ENCODE data around the gene ETV7.
A peak's percentile ranks its signal among the peaks of the same experiment; 100 is the strongest.

The ETV7 gene

DNA sequence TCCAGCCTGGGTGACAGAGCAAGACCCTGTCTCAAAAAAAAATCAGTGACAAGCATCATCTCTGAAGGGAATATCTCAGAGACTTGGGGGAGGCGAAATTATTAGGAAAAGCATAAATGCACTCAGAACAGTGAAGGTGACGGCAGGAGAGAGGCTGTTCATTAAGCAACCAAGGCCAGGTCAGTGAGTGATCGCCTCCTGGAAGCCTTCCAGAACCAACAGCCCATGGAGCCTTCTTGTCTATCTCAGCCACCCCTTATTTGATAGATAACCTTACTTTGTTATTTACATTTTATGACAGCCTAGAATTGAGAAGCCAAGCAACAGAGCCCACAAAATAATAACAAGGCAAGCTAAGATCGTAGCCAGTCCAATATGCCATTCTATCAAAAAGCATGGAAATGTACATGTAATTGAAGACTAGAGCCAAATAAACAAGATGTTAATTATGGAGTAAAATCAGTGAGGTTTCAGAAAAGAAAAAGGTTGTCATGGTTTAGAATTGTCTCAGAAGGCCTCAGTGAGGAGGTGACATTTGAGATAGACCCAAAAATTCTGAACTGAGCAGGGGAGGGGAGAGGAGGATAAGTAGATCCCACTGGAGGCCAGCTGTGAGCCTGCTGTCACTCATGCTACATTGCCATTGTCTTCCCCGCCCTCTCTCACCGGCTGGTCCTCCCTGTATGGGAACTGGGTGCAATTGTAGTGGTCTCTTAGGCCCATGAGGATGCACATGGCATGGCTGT is 68.6 kb downstream of the ETV7 start:
- DNase-seq: peak; percentile 68

DNA sequence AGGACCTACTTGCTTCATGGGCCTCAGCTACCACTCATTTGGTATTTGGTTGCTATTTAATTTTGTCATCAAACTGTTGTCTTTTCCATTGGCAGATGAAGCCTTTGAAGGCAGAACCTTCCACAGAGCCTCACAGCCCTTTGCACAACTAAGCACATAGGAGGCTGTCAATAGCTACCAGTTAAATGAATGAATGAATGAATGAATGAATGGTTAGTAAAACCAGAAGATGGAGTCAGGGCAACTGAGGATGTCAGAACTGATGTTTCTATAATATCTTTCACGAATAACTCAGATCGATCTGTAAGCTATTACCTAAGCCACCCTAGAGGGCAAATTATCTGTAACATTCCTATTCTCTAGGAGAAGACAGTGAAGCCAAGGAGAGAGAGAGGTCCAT is 69.8 kb downstream of the ETV7 start:
- DNase-seq: no peak
